ENCODE measurements around the gene SYPL2. TPM values are rescaled to one million over a fixed set of nuclear protein-coding genes. Genes with fewer than 3 reads are reported as not detected.

SYPL2 gene
- total RNA-seq, 1 donor from 2014 or later, result 1.5 TPM

DNA sequence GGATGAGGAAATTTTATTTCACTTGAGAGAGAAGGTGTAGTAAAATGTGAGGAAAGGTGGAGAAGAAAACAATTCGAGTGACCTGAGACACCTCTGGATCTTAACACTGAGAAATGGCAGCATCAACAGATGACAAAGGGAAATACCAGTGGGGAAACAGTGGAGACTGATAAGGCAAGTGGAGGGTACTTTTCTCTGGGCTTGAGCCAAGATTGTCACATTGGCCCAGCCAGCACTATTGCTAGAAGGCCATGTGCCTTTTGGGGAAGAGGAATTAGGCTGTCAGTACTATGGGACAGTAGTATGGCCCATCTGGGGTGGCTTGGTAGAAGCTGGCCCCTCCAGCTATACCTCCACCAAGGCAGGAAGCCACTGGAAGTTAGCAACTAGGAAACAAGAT is 8.4 kb downstream of the SYPL2 start:
- Histone ChIP-seq H3K4me3 (no peak overlapping the region), H3K4me1 (no peaks in the 10 kb centered on the region), H3K9me3 (no peaks in the 10 kb centered on the region), H3K27me3 (ENCODE audit: low read depth) (peaks cover 24% of the 10 kb centered on the region), H3K36me3 (no peaks in the 10 kb centered on the region), H3K27ac (no peak overlapping the region)
- DNase-seq (no peak), ATAC-seq (no peak)
- intact Hi-C loops (cut with DNase I), result no loop called here
- TF ChIP-seq CTCF (IDR thresholded peaks at IDR 0.05), result no peak

DNA sequence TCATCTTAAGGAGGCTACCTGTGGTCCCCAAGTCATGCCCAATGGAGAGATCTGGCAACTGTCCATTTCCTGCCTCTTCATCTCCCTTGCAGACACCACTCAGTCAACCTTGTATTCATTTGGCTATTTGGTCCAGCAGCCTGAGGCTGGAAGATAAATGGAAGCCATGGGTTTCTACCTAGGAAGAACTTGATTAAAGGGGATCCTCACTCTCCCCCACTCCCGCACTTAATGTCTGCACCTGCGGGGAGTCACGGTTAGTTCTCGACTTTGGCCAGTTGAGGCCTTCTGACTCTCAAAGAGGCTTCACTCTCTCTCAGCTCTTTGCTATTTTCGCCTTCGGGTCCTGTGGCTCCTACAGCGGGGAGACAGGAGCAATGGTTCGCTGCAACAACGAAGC is 8.9 kb downstream of the SYPL2 start:
- no peak overlapping the region for H3K4me3 ChIP-seq
- peaks cover 18% of the 10 kb centered on the region for H3K27me3 ChIP-seq (ENCODE audit: low read depth)
- no peaks in the 10 kb centered on the region for H3K4me1 ChIP-seq
- intact Hi-C loops (cut with DNase I), result no loop called here
- DNase-seq (no peak), ATAC-seq (no peak)
- H3K27ac ChIP-seq, result no peak overlapping the region
- H3K36me3 ChIP-seq, result no peaks in the 10 kb centered on the region
- TF ChIP-seq CTCF (IDR thresholded peaks at IDR 0.05), result no peak
- H3K9me3 ChIP-seq, result no peaks in the 10 kb centered on the region

DNA sequence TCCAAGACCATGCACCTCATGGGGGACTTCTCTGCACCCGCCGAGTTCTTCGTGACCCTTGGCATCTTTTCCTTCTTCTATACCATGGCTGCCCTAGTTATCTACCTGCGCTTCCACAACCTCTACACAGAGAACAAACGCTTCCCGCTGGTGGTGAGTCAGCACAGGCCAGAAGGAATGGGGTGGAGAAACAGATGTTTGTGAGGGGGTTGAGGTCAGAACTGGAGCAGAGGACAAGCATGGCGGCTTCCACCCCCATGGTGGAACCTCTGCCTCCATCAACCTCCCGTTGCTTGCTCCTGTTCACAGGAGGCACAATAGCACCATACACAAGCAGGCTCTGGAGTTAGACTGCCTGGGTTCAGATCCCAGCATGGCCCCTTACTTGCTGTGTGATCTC is 10.5 kb downstream of the SYPL2 start:
- H3K27ac ChIP-seq, result no peak overlapping the region
- peaks cover 14% of the 10 kb centered on the region for H3K27me3 ChIP-seq (ENCODE audit: low read depth)
- DNase-seq (no peak), ATAC-seq (no peak)
- no peaks in the 10 kb centered on the region for H3K36me3 ChIP-seq
- no peaks in the 10 kb centered on the region for H3K9me3 ChIP-seq
- no peaks in the 10 kb centered on the region for H3K4me1 ChIP-seq
- no peak overlapping the region for H3K4me3 ChIP-seq
- TF ChIP-seq CTCF (IDR thresholded peaks at IDR 0.05), result no peak
- intact Hi-C loops (cut with DNase I), result no loop called here

DNA sequence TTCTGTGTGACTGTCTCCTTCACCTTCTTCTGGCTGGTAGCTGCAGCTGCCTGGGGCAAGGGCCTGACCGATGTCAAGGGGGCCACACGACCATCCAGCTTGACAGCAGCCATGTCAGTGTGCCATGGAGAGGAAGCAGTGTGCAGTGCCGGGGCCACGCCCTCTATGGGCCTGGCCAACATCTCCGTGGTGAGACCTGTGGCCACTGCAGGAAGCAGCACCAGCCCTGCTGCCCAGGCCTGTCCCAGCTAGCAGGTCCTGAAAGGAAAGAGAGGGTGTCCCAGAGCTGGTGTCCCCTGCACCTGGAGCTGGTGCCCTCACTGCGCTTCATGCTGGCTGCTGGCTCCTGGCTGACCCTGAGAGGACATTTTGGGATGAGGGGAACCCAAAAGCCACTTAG is 11.5 kb downstream of the SYPL2 start:
- no peak for DNase-seq

GRCh38 chr1:109478806-109479205 is 12.5 kb downstream of the SYPL2 start:
- Histone ChIP-seq H3K9me3 (no peaks in the 10 kb centered on the region), H3K27ac (no peak overlapping the region), H3K4me3 (no peak overlapping the region), H3K36me3 (no peaks in the 10 kb centered on the region), H3K4me1 (peaks cover 7% of the 10 kb centered on the region), H3K27me3 (ENCODE audit: low read depth) (peaks cover 3% of the 10 kb centered on the region)
- DNase-seq, result no peak
- intact Hi-C loops (cut with DNase I), result no loop called here
- ATAC-seq, result no peak
- TF ChIP-seq CTCF (IDR thresholded peaks at IDR 0.05), result no peak

More for the DNA sequence above, 11.5 kb downstream of the SYPL2 start:
- intact Hi-C loops (cut with DNase I), result no loop called here
- Histone ChIP-seq H3K36me3 (no peaks in the 10 kb centered on the region), H3K27me3 (ENCODE audit: low read depth) (peaks cover 9% of the 10 kb centered on the region), H3K4me1 (peaks cover under 1% of the 10 kb centered on the region), H3K9me3 (no peaks in the 10 kb centered on the region), H3K4me3 (no peak overlapping the region), H3K27ac (no peak overlapping the region)
- no peak for TF ChIP-seq CTCF (IDR thresholded peaks at IDR 0.05)
- peak in 1 of 2 donors; percentile 32 for ATAC-seq

DNA sequence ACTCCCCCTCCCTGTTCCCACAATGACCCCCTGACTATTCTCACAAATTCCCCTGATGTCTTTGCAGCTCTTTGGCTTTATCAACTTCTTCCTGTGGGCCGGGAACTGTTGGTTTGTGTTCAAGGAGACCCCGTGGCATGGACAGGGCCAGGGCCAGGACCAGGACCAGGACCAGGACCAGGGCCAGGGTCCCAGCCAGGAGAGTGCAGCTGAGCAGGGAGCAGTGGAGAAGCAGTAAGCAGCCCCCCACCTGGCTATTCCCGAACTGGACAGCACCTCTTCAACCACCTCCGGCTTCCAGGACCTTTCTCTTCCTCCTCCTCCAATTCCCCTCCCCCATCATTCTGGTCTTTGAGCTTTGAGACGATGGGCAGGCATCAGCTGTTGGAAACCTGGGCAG is 13.0 kb downstream of the SYPL2 start:
- H3K36me3 ChIP-seq, result no peaks in the 10 kb centered on the region
- no peak for TF ChIP-seq CTCF (IDR thresholded peaks at IDR 0.05)
- H3K4me3 ChIP-seq, result no peak overlapping the region
- H3K9me3 ChIP-seq, result no peaks in the 10 kb centered on the region
- H3K4me1 ChIP-seq, result peaks cover 8% of the 10 kb centered on the region
- DNase-seq (no peak), ATAC-seq (no peak)
- H3K27me3 ChIP-seq (ENCODE audit: low read depth), result peaks cover 3% of the 10 kb centered on the region
- intact Hi-C loops (cut with DNase I), result no loop called here
- no peak overlapping the region for H3K27ac ChIP-seq
